Measurements from ENCODE around the gene PTPRB.

GRCh38 chr12:70508178-70508577 lies 129.1 kb downstream of the PTPRB start:
- TF ChIP-seq, protein P1, sequence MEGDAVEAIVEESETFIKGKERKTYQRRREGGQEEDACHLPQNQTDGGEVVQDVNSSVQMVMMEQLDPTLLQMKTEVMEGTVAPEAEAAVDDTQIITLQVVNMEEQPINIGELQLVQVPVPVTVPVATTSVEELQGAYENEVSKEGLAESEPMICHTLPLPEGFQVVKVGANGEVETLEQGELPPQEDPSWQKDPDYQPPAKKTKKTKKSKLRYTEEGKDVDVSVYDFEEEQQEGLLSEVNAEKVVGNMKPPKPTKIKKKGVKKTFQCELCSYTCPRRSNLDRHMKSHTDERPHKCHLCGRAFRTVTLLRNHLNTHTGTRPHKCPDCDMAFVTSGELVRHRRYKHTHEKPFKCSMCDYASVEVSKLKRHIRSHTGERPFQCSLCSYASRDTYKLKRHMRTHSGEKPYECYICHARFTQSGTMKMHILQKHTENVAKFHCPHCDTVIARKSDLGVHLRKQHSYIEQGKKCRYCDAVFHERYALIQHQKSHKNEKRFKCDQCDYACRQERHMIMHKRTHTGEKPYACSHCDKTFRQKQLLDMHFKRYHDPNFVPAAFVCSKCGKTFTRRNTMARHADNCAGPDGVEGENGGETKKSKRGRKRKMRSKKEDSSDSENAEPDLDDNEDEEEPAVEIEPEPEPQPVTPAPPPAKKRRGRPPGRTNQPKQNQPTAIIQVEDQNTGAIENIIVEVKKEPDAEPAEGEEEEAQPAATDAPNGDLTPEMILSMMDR (conservative IDR thresholded peaks at IDR 0.05 in 1 of 2, IDR thresholded peaks at IDR 0.05 in 1 of 2; ENCODE audit: extremely low read depth in 1 of 2, insufficient read depth in 1 of 2, low read depth in 1 of 2, low read length in 2 of 2) = no peak
- no peak for TF ChIP-seq EZH2 (IDR thresholded peaks at IDR 0.05; ENCODE audit: borderline replicate concordance, low read length)

Data from mammary epithelial cell (primary cell).